K562 (cell line): ENCODE measurements around the gene CRKL. TPM values are rescaled to one million over a fixed set of nuclear protein-coding genes. Genes with fewer than 3 reads are reported as not detected.

Experiments used
- CBX1 ChIP-seq: sonication (generic); IDR thresholded peaks from 2 replicates; pipeline ENCODE4 v1.6.1; 2016; ENCODE audit warnings: antibody characterized with exemption, low read depth, mild to moderate bottlenecking
- CBX5 ChIP-seq: IDR thresholded peaks from 2 replicates; pipeline ENCODE4 v1.6.1; 2014; ENCODE audit warnings: low read depth, borderline replicate concordance
- CREB1 ChIP-seq, 2 experiments: sonication (generic) in 1 of 2; formaldehyde crosslinking in 1 of 2; IDR thresholded peaks; 2 replicates each; pipeline versions ENCODE4 v1.6.1 to v1.8.0; 2012 to 2022; ENCODE audit warnings: inconsistent platforms in 1 of 2, mild to moderate bottlenecking in 1 of 2, missing genetic modification reagents in 1 of 2, moderate library complexity in 1 of 2
- GABPB1 ChIP-seq: sonication (generic); formaldehyde crosslinking; IDR thresholded peaks from 2 replicates; pipeline ENCODE4 v1.8.0; 2022; ENCODE audit warnings: mild to moderate bottlenecking, missing genetic modification reagents
- GATAD2A ChIP-seq: fragments of 450-650 bp; IDR thresholded peaks from 2 replicates; pipeline ENCODE4 v1.6.1; 2017
- JUN ChIP-seq, 2 experiments: sonication (generic) in 1 of 2; formaldehyde crosslinking in 1 of 2; IDR thresholded peaks; 2 replicates each; pipeline versions ENCODE4 v1.6.1 to v1.8.0; 2012 to 2022; ENCODE audit warnings: borderline replicate concordance in 2 of 2, mild to moderate bottlenecking in 2 of 2, improper control_type of control experiment in 1 of 2, low read depth in 1 of 2, low read length in 1 of 2, missing genetic modification reagents in 1 of 2
- KLF13 ChIP-seq: fragments of 450-650 bp; IDR thresholded peaks from 2 replicates; pipeline ENCODE4 v1.6.1; 2016; ENCODE audit warnings: missing genetic modification characterization, low read depth, mild to moderate bottlenecking, missing compliant biosample characterization, moderate library complexity, borderline replicate concordance
- MAFG ChIP-seq: fragments of 450-650 bp; conservative IDR thresholded peaks from 2 replicates; pipeline ENCODE4 v1.6.1; 2016; ENCODE audit warnings: missing genetic modification characterization, missing compliant biosample characterization
- NR3C1 ChIP-seq: sonication (generic); formaldehyde crosslinking; IDR thresholded peaks from 2 replicates; pipeline ENCODE4 v1.8.1; 2022; ENCODE audit warnings: missing genetic modification reagents
- OTX1 ChIP-seq: fragments of 450-650 bp; formaldehyde crosslinking; IDR thresholded peaks from 2 replicates; pipeline ENCODE4 v1.4.0; 2022; ENCODE audit warnings: mild to moderate bottlenecking
- PCBP1 ChIP-seq: fragments of 200-400 bp; formaldehyde crosslinking; IDR thresholded peaks from 2 replicates; pipeline ENCODE4 v1.6.1; 2018; ENCODE audit warnings: mild to moderate bottlenecking, low read depth, low read length; ENCODE audit not compliant: poor library complexity, severe bottlenecking
- PHB2 ChIP-seq: fragments of 450-650 bp; IDR thresholded peaks from 2 replicates; pipeline ENCODE4 v1.6.1; 2017; ENCODE audit warnings: low read depth
- PHF8 ChIP-seq: fragments of 200-600 bp; sonication (generic); IDR thresholded peaks from 2 replicates; pipeline ENCODE4 v1.6.1; 2012; ENCODE audit warnings: mixed run types, mild to moderate bottlenecking, inconsistent platforms, low read length, moderate library complexity, borderline replicate concordance
- PRPF4 ChIP-seq: fragments of 200-400 bp; formaldehyde crosslinking; IDR thresholded peaks from one replicate; pipeline ENCODE4 v1.6.1; 2017; ENCODE audit warnings: low read length, low read depth, mild to moderate bottlenecking; ENCODE audit not compliant: insufficient read depth, poor library complexity, severe bottlenecking
- SIN3B ChIP-seq: fragments of 450-650 bp; IDR thresholded peaks from 2 replicates; pipeline ENCODE4 v1.6.1; 2017; ENCODE audit warnings: low read depth, mild to moderate bottlenecking, moderate library complexity
- SP1 ChIP-seq: sonication (generic); formaldehyde crosslinking; IDR thresholded peaks from 2 replicates; pipeline ENCODE4 v1.8.1; 2022; ENCODE audit warnings: mild to moderate bottlenecking, missing genetic modification reagents
- ZFP36 ChIP-seq: fragments of 150-350 bp; IDR thresholded peaks from 2 replicates; pipeline ENCODE4 v1.6.1; 2018; ENCODE audit warnings: low read length, low read depth; ENCODE audit not compliant: partially characterized antibody
- ZSCAN32 ChIP-seq: fragments of 450-650 bp; formaldehyde crosslinking; IDR thresholded peaks from 2 replicates; pipeline ENCODE4 v1.4.0; 2020; ENCODE audit warnings: mild to moderate bottlenecking, moderate library complexity
- polyA plus RNA-seq, 8 experiments: library from polyadenylated mRNA; depleted of rRNA in 4 of 8; stranded (reverse) in 5 of 8; unstranded in 3 of 8; fragments of >200 nt; fragmentation: Nextera tagmentation in 2 of 8; fragmentation: Illumina TruSeq in 1 of 8; extraction: Ambion mirVana in 2 of 8; extraction: Trizol in 1 of 8; gene quantifications; 2 replicates each; pipeline versions ENCODE4 v1.2.1 to v1.2.3, GENCODE V29; 2011 to 2014; ENCODE audit warnings: inconsistent platforms in 1 of 8, missing spikeins in 1 of 8
- total RNA-seq, 7 experiments: library from RNA; depleted of rRNA in 6 of 7; stranded (reverse); fragments of >200 nt in 6 of 7; fragmentation: Illumina TruSeq in 2 of 7; extraction: Trizol in 2 of 7; gene quantifications; 2 replicates each; pipeline versions ENCODE4 v1.2.1 to v1.2.3, GENCODE V29; 2011 to 2021; ENCODE audit warnings: low replicate concordance in 1 of 7
- TF ChIP-seq, protein P1 (sequence below), 2 experiments: IDR thresholded peaks; 2 replicates each; pipeline ENCODE4 v1.6.1; 2011; ENCODE audit warnings: borderline replicate concordance in 1 of 2, control low read depth in 1 of 2, low read depth in 1 of 2, low read length in 1 of 2, mild to moderate bottlenecking in 1 of 2, mixed read lengths in 1 of 2, moderate library complexity in 1 of 2; ENCODE audit not compliant: insufficient read depth in 1 of 2, insufficient read length in 1 of 2, poor library complexity in 1 of 2, severe bottlenecking in 1 of 2; ENCODE audit errors: extremely low read depth in 1 of 2
- TF ChIP-seq, protein P2 (sequence below): fragments of 450-650 bp; IDR thresholded peaks from 2 replicates; pipeline ENCODE4 v1.6.1; 2017; ENCODE audit warnings: antibody characterized with exemption, mild to moderate bottlenecking
- TF ChIP-seq, protein P3 (sequence below): fragments of 450-650 bp; formaldehyde crosslinking; IDR thresholded peaks from 2 replicates; pipeline ENCODE4 v1.4.0; 2022; ENCODE audit warnings: mild to moderate bottlenecking, moderate library complexity

CRKL gene
- total and polyA plus RNA-seq, 9 of the 15 experiments (the other 6 are each of a cell fraction or from before 2014, with no cell fraction given) = 100 to 263 (median 124) TPM

DNA sequence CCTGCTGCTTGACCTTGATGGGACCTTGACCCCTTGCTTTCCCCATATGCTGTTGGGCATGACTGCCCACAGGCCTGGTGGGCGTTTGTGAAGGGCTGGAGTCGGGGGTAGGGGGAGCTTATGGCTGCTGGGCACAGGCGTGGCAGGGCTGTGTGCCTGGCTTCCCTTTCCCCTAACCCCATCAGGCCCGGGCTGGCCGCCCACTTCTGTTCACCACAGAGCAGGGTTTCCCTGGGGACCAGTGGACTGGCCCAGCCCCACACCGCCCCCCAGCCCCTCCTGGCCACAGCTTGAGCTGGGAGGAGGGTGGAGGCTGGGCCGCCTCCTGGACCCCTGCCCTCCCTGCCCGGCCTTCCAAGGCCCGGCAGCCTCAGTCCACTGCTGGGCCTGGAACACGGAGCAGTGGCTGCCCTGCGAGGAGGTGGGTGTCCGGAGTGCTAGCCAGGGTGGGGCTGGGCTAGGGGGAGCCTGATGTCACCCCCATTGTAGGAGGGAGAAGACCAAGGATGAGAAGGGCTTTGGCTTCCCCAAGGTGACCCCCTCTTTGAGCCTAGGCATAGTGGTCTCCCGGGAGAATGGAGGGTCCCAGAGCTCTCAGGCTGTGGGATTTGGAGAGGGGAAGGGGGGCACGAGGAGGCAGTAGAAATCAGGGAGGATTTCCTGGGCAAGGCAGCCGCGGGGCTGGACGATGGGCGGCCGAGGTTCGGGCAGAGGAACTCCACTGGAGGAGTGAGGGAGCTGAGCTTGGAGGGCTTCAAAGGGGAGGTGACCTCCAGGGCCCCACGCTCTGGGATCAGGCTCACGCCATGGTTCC is 49.9 kb downstream of the CRKL start, which contains the start of gene AIFM3 (continued):
- no peak for TF ChIP-seq PHB2
- TF ChIP-seq ZSCAN32 (CRISPR knock-in tag) = no peak
- TF ChIP-seq OTX1 = no peak
- TF ChIP-seq PRPF4 = no peak
- TF ChIP-seq MAFG (tag) = no peak
- TF ChIP-seq CBX1 = no peak
- peak; percentile 97 for TF ChIP-seq ZFP36
- no peak for TF ChIP-seq GATAD2A
- TF ChIP-seq CREB1 (IDR thresholded peaks at IDR 0.05) = no peak
- TF ChIP-seq CREB1 (CRISPR knock-in tag; IDR thresholded peaks at IDR 0.05) = no peak
- no peak for TF ChIP-seq KLF13
- no peak for TF ChIP-seq GABPB1 (CRISPR knock-in tag)
- TF ChIP-seq, protein P1, sequence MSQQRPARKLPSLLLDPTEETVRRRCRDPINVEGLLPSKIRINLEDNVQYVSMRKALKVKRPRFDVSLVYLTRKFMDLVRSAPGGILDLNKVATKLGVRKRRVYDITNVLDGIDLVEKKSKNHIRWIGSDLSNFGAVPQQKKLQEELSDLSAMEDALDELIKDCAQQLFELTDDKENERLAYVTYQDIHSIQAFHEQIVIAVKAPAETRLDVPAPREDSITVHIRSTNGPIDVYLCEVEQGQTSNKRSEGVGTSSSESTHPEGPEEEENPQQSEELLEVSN (IDR thresholded peaks at IDR 0.05; ENCODE audit: borderline replicate concordance in 1 of 2, extremely low read depth in 1 of 2, insufficient read depth in 1 of 2, insufficient read length in 1 of 2, low read depth in 1 of 2, low read length in 1 of 2, poor library complexity in 1 of 2, severe bottlenecking in 1 of 2) = no peak
- TF ChIP-seq SIN3B = no peak
- no peak for TF ChIP-seq SP1 (CRISPR knock-in tag)
- peak; percentile 86 for TF ChIP-seq PCBP1
- 0 out of 2 replicates have a peak, but pooled peaks have one; percentile 32 for TF ChIP-seq NR3C1 (CRISPR knock-in tag)
- TF ChIP-seq PHF8 = no peak
- TF ChIP-seq CBX5 = no peak
- TF ChIP-seq, protein P2, sequence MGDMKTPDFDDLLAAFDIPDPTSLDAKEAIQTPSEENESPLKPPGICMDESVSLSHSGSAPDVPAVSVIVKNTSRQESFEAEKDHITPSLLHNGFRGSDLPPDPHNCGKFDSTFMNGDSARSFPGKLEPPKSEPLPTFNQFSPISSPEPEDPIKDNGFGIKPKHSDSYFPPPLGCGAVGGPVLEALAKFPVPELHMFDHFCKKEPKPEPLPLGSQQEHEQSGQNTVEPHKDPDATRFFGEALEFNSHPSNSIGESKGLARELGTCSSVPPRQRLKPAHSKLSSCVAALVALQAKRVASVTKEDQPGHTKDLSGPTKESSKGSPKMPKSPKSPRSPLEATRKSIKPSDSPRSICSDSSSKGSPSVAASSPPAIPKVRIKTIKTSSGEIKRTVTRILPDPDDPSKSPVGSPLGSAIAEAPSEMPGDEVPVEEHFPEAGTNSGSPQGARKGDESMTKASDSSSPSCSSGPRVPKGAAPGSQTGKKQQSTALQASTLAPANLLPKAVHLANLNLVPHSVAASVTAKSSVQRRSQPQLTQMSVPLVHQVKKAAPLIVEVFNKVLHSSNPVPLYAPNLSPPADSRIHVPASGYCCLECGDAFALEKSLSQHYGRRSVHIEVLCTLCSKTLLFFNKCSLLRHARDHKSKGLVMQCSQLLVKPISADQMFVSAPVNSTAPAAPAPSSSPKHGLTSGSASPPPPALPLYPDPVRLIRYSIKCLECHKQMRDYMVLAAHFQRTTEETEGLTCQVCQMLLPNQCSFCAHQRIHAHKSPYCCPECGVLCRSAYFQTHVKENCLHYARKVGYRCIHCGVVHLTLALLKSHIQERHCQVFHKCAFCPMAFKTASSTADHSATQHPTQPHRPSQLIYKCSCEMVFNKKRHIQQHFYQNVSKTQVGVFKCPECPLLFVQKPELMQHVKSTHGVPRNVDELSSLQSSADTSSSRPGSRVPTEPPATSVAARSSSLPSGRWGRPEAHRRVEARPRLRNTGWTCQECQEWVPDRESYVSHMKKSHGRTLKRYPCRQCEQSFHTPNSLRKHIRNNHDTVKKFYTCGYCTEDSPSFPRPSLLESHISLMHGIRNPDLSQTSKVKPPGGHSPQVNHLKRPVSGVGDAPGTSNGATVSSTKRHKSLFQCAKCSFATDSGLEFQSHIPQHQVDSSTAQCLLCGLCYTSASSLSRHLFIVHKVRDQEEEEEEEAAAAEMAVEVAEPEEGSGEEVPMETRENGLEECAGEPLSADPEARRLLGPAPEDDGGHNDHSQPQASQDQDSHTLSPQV = no peak
- TF ChIP-seq JUN (IDR thresholded peaks at IDR 0.05; ENCODE audit: borderline replicate concordance, low read depth, low read length) = no peak
- TF ChIP-seq JUN (CRISPR knock-in tag; IDR thresholded peaks at IDR 0.05; ENCODE audit: borderline replicate concordance) = peak; percentile 72; the same call in 1 of the 2 replicates
- TF ChIP-seq, protein P3, sequence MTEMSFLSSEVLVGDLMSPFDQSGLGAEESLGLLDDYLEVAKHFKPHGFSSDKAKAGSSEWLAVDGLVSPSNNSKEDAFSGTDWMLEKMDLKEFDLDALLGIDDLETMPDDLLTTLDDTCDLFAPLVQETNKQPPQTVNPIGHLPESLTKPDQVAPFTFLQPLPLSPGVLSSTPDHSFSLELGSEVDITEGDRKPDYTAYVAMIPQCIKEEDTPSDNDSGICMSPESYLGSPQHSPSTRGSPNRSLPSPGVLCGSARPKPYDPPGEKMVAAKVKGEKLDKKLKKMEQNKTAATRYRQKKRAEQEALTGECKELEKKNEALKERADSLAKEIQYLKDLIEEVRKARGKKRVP (CRISPR knock-in tag) = no peak
